Liver (tissue), 3 donors: Measurements from ENCODE around the gene ZNF366.

Experiments
- ATF3 ChIP-seq: IDR thresholded peaks from 2 replicates; pipeline ENCODE4 v1.6.1; 2016; ENCODE audit warnings: antibody characterized with exemption
- CTCF ChIP-seq: fragments of 150-350 bp; IDR thresholded peaks from 2 replicates; pipeline ENCODE4 v1.5.1; 2017; ENCODE audit warnings: improper control_type of control experiment, low read depth, low read length; ENCODE audit not compliant: missing input control
- GABPA ChIP-seq, 2 donors: IDR thresholded peaks in 1 of 2; conservative IDR thresholded peaks in 1 of 2; 2 replicates each; pipeline ENCODE4 v1.6.1; 2016; ENCODE audit warnings: antibody characterized with exemption in 2 of 2, mild to moderate bottlenecking in 1 of 2, moderate library complexity in 1 of 2
- donor health status: healthy.
- donor health status: healthy.

DNA sequence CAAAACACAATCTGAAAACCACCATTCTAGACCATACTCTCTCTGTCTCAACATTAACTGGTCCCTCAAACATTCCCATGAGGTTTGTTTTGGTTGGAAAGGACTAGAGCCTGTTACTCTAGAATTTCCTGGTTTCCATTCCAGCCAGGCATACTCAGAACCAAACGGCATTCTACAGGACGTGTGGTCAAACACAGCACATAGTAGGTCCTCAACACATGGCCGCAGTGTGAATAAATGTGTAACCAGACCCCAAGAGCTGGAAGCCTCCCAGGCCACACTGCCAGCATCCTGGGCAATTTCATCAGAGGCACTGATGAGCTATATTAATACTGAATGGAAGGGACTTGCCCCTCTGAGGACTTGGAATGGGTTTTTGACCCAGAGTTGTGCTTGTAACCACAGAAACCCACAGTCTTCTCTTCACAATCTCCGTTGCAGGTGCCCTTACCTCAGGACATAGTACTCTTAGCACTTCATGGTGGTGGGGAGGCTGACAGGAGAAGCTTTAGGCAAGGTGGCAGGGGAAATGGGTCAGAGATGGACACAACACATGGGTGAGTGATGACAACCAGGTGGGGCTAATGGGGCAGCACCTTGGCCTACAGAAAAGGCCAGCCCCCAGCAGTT is 66.0 kb downstream of the ZNF366 start:
- no peak for TF ChIP-seq CTCF
- no peak for TF ChIP-seq GABPA (IDR thresholded peaks at IDR 0.05 in 1 of 2, conservative IDR thresholded peaks at IDR 0.05 in 1 of 2)
- no peak for TF ChIP-seq ATF3
